SK-N-MC (cell line): Measurements from ENCODE around the gene CDH12.

Experiments
- EZH2 ChIP-seq: fragments of 200-600 bp; sonication (generic); IDR thresholded peaks from one replicate; pipeline ENCODE4 v1.6.1; 2017; ENCODE audit warnings: antibody characterized with exemption
- POLR2AphosphoS5 ChIP-seq: IDR thresholded peaks from 2 replicates; pipeline ENCODE4 v1.6.1; 2012; ENCODE audit warnings: mild to moderate bottlenecking, low read depth, low read length, borderline replicate concordance

GRCh38 chr5:22651355-22651754 is 201.8 kb downstream of the CDH12 start:
- no peak for TF ChIP-seq EZH2
- TF ChIP-seq POLR2AphosphoS5, result no peak
